Stimulated activated CD4-positive, alpha-beta T cell treated with anti-CD3 and anti-CD28 coated beads, Interleukin-4, amount 100 ng/mL, for 24 hours (primary cell): ENCODE results near the gene SIX4.

ENCODE experiments used
- DNase-seq: peaks from one replicate; pipeline ENCODE4 v3.0.0-alpha.2; 2020

The SIX4 gene

DNA sequence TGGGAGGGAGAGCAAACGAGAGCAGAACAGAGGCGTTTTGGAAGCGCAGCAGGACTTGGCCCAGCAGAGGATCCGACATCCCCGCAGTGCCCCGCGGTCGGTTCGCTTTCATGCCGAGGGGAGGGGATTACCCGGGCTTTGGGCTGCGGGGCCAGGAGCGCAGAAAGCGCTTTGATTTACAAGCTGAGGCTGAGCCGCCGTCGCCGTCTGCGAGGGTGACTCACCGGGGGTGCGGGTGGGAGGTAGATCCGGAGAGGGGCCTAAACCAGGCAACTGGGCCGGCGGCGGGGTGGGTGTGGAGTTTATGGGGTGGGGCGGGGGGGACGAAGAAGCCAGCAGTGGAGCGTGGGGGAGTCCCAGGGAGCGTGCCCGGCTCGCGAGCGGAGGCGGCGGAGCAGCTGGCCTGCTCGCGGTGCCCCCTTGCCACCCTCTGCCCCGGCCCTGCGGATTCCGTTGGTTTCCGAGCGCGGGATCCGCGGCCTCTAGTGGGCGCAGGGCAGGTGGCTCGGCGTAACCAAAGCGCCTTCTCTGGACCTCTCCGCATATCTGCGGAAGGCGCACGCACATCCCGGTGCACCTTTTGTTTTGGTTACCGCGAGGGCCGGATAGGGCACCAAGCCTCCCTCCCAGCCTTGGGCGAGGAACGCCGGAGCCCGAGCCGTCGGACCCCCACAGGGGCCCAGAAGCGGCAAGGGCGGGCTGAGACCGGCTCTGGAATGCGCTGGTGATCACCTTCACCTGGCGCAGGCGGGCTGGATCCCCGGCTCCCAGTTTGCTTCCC, 2.6 kb downstream of the SIX4 start:
- peak; percentile 52 for DNase-seq

DNA sequence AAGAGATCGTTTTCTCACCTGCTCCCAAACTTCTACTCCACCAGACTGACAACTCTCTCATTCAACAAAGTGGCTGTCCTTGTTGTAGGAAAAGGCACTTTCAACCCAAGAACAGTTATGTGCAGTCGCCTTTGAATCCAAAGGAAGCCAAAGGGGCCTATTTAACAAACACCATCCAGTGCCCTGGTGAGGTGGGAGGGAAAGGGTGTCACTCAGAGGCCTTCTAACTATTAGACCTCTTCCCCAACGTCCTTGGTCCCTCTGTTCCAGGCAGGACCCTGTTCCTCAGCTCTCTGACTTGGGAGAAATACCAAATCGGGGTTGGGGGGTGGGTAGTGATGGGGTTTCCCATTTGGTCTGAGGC, 3.2 kb downstream of the SIX4 start:
- no peak for DNase-seq

DNA sequence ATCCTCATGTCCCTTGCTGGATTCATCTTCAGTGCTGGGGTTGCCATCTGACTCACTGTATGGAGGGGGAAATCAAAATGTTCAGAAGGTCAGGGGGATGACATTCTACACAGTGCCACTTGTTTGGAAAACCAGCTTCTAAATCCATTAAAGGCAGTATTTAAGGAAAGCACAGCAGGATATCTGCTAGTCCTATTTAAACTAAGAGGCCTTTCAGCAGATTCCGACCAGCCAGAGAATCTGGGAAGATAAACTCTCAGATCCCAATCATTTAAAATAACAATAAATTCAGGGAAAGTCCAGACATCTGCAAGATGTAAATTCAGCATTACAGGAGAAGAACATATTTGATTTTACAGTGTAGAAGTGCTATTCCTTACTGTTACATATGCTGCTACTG, 3.8 kb downstream of the SIX4 start:
- no peak for DNase-seq

DNA sequence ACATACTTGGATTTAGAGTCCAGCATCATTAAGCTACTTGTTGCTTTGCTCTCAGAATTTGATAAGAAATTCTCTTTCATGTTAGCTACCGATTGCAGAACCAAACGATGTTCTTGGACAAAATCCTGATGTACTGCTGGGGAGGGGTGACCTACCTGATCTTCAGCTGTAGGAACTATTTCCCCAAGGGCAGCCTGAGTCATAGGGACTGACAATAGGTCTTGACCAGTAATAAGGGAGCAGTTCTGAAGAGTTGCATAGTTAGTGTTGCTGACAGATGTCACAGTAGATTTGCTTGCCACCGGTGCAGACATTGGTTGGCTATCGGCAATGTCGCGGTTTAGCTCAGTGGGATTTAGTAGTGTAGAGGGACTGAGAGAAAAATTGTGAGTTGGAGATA, 10.6 kb downstream of the SIX4 start:
- DNase-seq: no peak

DNA sequence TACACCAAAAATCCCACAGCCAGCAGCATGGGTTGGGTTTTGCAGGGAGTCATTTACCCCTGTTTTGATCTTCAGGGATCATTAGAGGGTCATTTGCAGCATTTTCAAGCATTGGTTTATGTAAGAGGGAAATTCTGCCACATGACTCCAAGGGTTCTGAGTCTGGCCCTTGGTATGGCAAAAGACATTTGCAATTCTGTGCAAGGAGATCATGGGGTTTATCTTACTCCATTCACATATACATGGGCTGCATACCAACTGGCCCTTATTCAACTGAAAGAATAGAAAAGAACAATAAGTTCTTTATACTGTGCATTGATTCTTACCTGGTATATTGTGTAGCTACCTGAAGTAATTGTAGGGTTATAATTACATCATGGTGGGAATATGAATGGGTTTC, 13.7 kb downstream of the SIX4 start:
- DNase-seq: no peak

DNA sequence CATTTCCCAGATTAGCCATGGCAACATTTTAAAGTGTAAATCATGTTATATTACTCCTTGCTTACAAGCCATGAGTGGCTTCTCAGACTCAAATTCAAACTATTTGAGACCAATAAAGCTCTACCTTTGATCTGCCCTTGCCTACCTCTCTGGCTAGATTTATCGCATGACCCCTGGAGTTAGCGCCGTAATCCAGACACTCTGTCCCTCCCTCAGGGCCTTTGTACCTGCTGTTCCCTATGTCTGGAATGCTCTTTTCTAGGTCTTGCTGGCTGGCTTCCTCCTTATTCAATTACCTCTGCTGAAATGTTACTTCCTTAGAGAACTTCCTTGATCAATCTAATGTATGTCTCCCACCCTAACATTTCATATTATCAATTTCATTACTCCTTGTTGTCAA, 16.3 kb downstream of the SIX4 start:
- DNase-seq: no peak

DNA sequence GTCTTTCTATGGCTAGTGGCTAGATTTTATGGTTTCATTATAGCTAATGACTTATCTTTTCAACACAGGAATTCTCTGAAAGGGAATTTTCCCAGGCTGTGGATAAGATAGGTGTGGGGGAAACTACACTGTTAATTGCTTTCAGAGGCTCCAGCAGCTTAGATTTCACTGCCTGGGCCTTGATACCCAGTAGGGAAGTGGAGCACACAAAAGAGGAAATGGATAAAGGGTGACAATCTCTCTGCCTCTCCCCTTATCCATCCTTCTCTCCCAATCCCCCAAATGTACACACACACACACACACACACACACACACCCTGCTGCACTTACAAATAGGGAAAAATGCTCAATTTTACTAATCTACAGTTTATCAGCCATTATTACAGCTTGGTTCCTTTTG, 19.1 kb downstream of the SIX4 start:
- no peak for DNase-seq

DNA sequence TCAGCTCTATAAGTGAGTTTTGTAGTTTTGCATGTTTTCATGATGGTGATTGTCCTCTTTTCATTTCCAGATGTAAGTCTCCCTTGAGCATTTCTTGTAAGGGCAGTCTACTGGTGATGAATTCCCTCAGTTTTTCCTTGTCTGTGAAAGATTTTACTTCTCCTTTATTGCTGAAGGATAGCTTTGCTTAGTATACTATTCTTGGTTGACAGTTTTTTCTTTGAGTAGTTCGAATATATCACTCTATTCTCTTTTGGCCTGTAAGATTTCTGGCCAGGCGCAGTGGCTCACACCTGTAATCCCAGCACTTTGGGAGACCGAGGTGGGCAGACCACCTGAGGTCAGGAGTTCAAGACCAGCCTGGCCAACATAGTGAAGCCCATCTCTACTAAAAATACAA, 23.6 kb downstream of the SIX4 start:
- no peak for DNase-seq

DNA sequence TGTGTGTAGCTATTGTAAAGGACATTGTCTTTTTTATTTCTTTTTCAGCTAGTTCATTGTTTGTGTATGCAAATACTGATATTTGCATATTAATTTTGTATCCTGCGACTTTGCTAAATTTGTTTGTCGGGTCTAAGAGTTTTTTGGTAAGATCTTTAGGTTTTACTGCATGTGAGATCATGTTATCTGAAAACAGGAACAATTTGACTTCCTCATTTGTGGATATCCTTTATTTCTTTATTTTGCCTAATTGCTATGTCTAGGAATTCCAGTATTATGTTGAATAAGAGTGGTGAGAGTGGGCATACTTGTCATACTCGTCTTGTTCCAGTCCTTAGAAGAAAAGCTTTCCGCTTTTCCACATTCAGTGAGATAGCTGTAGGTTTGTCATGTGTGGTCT, 28.8 kb downstream of the SIX4 start:
- DNase-seq: no peak

DNA sequence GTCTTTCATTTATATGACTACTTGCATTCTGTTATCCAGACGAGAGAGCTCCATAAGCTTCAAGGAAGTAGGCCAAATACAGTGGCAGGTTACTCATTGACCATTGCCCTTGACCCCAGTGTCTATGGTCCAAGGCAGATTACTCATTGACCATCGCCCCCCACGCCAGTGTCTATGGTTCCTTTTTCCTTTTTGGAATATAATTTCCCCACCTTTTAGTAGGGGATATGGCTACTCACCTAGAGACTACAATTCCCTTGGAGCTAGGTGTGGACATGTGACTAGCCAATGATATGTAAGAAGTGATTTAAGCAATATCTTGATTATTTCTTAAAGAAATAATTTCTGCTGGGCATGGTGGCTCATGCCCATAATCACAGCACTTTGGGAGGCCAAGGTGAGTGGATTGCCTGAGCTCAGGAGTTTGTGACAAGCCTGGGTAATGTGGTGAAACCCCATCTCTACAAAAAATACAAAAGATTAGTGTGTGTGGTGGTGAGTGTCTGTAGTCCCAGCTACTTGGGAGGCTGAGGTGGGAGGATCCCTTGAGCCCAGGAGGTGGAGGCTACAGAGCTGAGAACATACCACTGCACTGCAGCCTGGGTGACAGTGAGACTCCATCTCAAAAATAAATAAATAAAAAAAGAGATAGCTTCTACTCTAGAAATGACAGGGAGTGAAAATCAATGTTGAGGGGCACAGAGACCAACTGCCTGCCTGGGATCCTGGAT, 32.6 kb downstream of the SIX4 start:
- DNase-seq: no peak

DNA sequence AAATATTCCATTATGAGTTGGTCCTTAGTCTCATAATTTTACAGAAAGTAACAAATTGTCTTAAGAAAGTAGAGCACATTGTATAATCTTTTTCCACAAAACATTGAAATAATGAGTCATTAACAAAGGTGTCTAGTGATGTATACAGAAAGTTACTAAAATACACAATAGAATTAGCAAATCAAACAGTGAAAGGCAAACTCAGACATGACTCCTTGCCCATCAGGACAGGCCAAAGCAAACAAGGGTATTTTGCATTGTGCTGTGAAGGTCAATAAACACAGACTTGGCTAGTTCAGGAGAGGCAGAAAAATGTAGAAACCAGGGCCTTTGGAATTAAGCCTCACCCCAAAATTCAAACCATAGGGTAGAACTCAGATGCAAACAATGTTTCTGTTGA, 37.3 kb downstream of the SIX4 start:
- DNase-seq: no peak

DNA sequence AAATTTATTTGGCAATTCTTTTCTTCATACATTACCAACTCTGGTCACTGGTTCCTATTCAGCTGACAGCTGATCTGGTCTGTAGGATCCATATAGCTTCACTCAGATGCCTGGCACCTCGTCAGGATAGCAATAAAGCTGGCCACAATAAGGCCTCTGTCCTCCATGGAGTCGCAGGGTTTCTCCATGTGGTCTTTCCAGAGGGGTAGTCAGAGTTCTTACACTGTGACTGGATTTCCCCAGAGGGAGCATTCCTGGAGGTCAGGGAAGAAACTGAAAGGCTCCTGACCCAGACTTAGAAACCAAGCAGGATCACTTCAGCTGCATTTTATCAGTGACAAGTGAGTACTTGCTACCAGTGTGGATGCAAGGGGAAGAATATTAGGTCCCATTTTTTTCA, 39.9 kb downstream of the SIX4 start:
- no peak for DNase-seq

DNA sequence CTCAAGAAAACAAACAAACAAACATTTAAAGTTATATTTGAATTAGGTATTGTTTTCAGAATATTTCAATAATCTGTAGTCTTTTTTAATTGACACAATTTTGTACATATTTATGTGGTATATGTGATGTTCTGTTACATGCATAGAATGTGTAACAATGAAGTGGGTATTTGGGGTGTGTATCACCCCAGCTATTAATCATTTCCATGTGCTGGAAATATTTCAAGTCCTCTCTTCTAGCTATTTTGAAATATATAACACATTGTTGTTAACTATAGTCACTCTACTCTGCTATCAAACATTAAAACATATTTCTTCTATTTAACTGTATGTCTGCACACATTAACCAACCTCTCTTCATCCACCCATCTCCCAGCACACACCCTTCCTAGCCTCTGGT, 42.9 kb downstream of the SIX4 start:
- no peak for DNase-seq

DNA sequence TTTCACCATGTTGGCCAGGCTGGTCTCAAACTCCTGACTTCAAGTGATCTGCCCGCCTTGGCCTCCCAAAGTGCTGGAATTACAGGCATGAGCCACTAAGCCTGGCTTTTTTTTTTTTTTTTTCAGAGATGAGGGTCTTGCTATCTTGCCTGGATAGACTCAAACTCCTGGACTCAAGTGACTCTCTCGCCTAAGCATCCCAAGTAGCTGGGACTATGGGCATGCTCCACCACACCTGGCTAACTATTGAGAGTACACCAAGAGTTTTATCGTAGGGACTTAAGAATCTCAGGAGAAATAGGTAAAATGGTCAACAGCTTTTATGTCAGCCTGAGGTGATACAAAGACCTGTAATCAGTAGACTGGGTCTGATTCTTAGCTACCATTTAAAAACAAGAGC, 43.6 kb downstream of the SIX4 start:
- DNase-seq: no peak

DNA sequence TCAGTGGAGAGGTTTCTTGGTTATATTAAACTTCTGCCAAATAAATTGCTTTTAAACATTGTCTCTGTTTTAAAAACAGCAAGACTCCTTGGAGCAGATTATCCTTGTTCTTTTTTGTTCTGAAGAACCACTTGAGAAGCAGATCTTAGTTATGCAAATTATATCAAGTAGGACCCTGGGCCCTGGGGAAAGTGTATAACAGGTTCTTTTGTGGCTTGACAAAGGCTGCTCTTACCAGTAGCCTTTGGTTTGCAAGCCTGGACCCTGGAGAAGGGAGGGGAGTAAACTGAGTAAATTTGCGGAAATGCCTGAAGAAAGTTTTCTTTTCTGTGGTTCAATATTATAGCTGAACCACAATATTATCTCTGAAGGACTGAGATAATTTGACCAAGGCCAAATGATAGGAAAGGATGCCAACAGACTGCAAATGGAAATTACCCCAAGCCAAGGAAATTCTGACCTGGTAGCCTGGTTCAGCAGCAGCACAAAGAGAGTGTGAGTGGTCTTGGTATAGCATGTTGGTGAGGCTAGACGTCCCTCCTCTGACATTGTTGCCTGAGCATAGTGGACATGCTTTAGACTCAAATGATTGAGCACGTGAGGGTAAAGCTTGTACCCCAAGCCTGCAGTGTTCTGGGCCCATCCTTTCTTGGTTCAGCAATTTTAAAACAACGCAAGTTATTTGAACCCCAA, 44.4 kb downstream of the SIX4 start:
- DNase-seq: no peak

DNA sequence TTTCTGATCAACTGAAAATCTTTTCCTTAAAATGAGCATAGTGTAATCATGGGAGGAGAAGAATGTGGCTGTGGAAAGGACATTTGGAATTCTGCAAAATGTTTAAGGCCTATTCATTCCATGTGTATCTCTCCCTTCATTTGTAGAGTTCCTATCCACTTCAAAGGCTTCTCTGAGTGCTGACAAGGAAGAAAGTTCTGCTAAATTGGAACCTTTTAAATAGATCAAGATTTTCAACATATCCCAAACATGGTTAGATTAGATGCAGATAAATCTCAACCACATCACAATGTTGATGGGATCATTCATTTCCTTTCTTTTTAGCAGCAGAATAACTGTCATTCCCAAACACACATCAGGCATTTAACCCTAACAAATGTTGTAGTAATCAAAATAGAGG, 46.5 kb downstream of the SIX4 start:
- DNase-seq: no peak

DNA sequence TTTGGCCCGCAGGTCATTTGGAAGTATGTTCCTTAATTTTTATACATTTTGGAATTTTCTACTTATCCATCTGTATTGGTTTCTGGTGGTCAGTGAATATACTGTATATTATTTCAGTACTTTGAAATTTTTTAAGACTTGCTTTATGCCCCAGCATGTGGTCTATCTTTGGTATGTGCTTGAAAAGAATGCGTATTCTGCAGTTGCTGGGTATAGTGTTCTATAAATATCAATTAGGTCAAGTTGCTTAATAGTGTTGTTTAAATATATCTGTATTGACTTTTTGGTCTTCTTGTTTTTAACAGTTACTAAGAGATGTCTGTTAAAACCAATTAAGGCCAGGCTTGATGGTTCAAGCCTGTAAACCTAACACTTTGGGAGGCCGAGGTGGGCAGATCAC, 53.2 kb downstream of the SIX4 start:
- DNase-seq: no peak

DNA sequence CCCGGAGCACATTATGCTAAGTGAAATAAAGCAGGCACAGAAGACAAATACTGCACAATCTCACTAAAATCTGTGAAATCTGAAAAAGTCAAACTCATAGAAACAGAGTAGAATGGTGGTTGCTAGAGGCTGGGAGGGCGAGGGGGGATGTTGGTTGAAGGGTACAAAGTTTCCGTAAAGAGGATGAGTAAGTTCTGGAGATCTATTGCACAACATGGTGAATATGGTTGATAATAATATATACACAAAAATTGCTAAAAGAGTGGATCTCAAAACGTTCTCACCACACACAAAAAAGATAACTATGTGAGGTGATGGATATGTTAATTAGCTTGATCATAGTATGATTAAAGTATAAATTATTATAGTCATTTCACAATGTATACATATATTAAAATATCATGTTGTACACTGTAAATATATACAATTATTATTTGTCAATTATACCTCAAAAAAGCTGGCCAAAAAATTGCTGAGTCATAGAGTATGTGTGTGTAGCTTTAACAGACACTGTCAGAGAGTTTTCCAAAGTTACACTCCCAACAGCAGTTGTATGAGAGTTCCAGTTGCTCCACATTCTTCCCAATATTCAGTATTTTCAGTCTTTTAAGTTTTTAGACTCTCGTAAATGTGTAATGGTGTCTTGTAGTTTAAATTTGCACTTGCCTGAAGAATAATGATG, 55.6 kb downstream of the SIX4 start:
- no peak for DNase-seq

DNA sequence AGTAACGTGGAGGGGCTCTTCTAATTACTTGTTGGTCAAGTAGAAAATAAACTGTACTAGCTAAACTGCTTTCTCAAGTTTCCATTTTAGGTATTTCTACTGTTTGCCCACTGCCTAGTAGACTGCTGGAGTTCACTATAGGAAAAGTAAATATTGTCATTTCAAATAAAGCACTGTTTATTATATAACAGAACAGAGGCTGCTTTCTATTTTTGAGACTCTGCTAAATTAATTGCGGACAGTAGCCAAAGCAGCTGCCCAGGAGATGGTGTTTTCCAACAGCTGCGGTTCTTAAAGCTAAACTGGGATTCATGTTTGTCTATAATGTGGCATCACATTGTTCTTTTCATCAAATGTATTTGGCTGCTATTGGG, 59.0 kb downstream of the SIX4 start:
- no peak for DNase-seq

DNA sequence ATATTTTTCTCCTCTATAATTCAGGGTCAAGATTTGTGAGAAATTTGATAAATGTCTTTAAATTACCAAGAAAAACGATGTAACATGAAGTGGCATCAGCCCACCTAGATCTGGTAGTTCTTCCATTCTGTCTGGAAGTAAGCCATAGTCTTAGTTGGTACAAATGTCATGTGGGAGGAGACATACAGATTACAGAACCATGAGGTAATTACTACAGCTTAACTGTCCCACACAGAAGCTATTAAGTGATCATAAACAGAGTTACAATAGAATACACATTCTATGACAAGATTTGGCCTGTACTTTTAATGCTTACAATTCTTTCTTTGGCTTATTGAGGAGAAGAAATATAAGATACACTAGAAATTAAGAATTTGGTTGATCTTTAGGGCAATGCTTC, 61.2 kb downstream of the SIX4 start:
- DNase-seq: no peak

DNA sequence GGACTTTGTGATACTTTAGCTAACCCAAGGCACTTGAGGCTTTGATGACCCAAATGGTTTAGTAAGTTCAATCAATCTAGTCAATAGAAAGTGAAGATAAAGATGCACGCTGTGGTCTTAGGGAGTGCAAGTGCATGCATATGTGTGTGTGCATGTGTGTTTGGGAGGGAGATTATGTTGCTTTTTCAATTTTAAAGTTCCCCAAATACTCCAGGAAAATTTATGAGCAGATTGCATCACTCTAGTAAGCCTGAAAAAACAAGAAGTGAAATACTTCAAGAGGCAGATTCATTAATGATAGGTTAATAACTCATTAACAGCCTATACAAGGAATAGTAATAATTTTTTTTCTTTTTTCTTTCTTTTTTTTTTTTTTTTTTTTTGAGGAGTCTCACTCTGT, 62.4 kb downstream of the SIX4 start:
- DNase-seq: no peak
